Suppressor macrophage treated with lipopolysaccharide for 4 hours (primary cell): Measurements from ENCODE around the gene NEK6.

Experiments
- DNase-seq: peaks from one replicate; pipeline ENCODE4 v3.0.0-alpha.2; 2020

The NEK6 gene

DNA sequence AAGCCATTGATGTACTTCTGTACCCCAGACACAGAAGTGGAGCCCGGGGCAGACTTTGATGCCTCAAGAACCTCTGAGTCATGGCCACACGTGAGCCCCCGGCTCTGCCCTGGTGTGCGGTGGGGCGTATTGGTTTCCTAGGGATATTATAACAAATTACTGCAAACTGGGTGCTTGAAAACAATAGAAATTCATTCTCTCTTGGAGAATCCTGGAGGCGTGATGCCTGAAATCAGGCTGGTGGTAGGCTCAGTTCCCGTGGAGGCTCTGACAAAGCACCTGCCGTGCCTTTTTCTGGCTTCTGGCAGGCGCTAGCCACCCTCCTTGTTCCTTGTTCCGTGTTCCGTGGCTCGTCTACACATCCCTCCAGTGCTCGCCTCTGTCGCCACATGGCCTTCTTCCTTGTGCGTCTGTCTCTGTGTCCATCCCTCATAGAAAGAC is 24.2 kb downstream of the NEK6 start:
- peak; percentile 70 for DNase-seq

DNA sequence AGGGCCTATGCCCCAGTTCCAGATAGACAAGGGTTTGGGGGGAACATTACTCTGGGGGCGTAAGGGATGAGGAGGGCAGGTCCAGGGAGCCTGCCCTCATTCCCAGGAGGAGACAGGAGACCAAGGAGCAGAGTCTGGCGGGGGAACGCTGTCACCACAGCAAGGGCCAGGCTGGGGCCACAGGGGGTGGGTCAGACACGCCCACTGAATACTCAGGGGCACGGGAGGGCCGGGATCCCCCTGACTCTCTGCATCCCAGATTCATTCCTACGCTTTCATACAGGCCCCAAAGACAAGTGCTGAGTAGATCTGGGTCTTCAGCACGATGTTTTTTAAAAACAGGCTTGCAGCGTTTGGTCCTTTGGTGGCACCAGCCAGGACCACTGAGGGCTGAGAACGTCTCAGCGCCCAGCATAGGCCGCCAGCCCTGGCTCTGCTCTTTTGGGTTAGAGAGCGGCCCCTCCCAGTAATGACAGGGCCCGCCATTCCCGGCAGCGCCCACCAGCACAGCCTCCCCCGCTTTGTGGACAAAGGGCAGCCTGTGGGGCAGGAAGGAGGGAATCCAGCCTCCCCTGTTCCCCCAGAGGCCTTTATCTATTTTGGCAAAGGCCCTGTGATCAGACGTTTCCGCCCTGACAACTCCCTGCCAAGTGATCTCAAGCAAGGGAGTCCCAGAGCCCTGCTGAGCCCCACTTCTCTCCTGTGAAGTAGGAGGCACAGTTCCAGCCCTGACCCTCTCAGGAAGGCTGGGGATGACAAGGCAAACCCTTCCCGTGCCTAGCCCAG is 24.9 kb downstream of the NEK6 start:
- DNase-seq = peak; percentile 56

DNA sequence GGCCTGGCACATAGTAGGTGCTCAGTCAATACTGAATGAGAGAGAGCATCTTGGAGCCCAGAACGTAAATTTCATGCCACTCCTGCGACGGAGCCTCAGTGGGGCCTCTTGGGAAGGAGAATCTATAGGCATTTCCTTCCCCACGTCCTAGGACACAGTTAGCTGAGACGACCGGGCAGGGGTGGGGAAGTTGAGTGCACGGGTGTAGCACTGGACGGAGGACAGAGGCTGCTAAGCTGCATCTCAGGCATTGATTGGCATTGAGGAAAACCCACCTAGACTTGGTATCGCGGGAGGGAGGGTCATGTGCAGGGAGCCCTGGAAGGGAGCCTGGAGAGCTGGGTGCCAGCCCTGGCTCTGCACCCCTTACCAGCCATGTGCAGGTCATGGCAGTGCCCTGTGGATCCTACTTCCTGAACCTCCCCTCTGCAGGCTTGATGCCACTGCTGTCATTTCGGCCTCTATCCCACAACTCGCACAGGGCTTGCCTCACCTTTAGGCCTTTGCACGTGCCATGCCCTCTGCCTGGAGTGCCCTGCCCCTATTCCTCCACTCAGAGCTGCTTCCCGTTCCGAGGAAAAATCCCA is 25.6 kb downstream of the NEK6 start:
- DNase-seq = no peak

DNA sequence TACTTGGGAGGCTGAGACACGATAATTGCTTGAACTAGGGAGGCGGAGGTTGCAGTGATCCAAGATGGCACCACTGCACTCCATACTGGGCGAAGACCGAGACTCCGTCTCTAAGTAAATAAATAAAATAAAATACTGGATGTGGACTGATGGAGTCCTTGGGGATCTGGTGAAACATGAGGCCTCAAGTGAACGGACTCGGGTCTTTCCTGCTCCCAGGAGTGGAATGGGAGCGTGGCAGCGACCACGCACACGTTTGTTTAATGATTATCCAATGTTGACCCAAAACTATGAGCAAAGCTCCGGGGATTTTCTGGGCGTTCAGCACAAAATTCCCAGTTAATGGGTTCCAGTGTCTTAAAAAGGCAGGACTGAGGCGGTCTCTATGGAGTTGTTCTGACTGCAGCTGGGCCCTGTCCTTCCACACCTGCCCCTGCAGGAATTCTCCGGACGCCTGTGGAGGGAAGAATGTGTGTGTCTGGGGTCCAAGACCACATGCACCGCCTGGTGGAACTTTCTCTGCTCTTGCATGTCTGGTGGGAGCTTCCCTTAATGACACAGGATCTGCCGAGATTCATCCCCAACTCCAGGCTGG is 26.6 kb downstream of the NEK6 start:
- no peak for DNase-seq

- DNase-seq = no peak
Measured at GRCh38 chr9:124284940-124285441, 27.2 kb downstream of the NEK6 start.

- DNase-seq = no peak
Measured at GRCh38 chr9:124285490-124285889, 27.7 kb downstream of the NEK6 start.

DNA sequence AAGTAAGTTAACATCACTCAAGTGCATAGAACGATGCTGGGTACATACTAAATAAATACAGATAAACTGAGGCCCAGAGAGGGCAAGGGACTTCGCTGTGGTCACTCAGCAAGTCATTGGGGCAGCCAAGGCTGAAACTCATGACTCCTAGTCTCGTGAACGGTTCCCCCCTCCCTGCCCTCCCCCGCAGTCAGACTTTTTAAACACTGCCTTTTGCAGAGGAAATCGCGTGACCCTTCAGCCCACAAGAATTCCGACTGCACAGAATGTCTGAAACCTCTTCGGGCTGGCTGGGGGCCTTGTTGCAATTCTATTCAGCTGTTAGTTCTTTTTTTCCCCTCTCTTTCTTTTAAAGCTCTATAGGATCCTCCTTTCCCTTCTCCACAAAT is 28.1 kb downstream of the NEK6 start:
- DNase-seq = peak; percentile 93

GRCh38 chr9:124286292-124286931 is 28.7 kb downstream of the NEK6 start:
- peak; percentile 55 for DNase-seq

DNA sequence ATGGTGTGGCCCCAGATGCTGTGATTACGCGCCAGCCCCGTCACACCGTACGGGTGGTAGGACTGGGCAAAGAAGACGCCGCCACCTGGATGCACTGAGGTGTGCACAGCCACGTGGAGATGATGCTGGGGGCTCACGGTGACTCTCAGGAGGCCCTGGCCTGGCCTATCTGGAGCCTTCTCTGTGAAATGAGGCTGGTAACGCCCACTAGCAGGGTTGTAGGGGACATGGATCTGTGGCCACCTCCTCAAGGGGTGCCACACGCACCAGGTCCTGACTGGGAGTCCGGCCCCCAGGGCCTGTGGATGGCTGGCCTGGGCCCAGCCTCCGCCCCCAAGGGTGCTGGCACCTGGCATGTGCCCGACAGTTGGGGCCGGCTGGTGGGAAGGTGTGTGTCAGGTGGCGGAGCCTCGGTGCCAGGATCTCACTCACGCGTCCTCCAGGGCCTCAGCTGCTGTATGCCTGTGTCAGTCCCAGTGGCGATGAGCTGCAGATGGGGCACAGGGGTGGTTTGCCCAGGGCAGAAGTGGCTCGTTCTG is 32.4 kb downstream of the NEK6 start:
- no peak for DNase-seq

DNA sequence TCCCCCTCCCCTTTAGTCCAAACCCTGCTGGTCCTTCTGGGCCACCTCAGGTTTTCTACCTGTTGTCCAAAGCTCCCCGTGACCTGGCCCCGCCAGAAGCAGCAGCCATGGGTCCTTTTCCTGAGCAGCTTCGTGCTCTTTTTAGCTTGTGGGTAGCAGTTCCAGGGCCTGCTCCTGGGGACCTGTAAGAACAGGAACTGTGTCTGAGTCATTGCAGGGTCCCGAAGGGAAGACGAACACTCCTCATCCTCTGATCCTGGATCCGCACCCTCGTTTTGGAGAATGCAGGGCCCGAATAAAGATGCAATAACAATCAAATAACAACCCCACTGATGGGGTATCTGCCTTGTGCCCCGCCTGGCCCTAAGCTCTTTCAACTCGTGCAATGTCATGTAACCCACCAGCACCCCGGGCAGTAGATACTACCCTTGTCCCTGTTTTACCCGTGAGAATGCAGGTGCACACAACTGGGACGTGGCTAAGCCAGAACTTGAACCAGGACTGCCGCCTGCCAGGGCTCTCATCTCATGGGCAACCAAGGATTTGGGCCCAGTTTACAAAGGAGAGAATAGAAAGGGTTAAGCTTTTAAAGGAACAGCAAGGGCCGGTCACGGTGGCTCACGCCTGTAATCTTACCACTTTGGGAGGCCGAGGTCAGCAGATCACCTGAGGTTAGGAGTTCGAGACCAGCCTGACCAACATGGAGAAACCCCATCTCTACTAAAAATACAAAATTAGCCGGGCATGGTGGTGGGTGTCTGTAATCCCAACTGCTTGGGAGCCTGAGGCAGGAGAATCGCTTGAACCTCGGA is 33.2 kb downstream of the NEK6 start:
- no peak for DNase-seq

DNA sequence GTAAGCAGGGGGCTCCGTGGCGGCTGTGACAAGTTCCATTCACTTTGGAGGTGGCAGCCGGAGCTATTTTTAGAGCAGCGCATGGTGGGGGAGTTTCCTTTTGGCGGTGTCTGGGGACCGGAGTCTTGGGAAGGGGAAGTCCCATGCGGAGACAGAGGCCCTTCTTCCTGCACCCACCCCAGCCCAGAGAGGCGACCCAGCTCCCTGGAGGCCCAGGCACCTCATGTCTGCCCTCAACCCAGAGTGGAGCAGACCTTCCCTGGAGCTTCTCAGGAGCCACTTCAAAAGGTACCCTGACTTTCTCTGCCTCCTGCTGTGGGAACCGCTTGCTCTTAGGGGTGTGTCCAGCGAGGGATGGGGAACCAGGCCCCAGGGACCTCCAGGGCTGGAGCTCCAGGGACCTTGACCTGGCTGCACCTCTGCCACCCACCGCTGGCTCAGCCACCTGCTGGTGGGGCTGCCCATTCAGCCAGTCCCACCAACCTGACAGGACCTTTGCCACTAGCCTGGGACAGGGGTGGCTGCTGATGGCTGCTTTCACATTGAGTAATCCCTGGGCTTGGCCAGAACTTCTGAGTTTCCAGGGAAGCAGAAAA is 34.1 kb downstream of the NEK6 start:
- DNase-seq = peak; percentile 70

GRCh38 chr9:124292696-124293593 is 35.2 kb downstream of the NEK6 start:
- DNase-seq = no peak

DNA sequence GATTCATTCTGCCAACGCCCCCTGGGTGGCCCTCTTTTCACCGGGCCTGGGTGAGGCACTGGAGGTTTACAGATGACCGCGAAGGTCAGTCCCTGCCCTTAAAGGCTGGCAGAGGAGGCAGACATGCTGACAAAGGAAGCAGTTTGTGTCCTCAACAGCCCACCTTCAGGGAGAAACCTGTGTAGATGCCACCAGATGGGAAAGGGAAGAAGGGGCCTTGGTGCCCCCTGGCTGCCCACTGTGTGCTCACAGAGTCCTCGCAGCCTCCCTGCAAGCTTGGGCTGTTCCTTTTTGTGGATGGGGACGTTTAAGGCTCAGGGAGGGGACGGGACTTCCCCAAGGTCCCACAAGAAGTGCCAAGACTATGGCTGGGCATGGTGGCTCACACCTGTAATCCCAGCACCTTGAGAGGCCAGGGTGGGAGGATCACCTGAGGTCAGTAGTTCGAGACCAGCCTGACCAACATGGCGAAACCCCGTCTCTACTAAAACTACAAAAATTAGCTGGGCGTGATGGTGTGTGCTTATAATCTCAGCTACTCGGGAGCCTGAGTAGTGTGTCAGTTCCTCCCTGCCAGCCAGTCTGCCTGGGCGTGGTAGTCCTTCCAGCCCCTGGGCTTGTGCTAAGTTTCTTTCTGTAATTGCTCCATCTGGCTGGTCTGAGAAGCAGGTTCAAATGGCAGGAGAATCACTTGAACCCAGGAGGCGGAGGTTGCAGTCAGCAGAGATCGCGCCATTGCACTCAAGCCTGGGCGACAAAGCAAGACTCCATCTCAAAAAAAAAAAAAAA is 36.2 kb downstream of the NEK6 start:
- peak; percentile 51 for DNase-seq

DNA sequence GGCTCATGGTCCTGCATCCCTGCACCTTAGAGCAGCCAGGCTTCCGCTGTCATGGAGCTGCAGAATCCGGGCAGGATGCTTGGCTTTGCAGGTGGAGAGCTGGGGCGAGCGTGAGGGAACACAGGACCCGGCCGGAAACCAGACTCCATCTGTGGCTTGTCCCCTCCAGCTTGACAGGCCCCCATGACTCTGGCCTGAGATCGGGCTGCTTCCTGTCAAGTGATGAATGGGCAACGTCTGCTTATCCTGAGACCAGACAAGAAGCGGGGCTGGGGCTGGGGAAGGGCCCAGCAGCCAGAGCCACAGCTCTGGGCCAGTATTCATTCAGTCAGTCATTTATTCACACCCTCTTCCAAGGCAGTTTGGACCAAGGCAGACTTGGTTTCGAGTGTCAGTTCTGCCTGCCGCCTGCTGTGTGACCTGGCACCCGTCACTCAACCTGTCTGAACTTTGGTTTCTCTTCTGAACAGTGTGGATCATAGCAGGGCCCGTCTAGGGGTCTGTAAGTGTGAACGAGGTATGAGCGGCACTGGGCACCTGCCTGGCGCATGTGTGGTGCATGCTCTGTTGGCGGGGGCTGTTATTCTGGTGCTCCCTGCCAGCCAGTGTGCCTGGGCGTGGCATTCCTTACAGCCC is 37.5 kb downstream of the NEK6 start:
- no peak for DNase-seq

DNA sequence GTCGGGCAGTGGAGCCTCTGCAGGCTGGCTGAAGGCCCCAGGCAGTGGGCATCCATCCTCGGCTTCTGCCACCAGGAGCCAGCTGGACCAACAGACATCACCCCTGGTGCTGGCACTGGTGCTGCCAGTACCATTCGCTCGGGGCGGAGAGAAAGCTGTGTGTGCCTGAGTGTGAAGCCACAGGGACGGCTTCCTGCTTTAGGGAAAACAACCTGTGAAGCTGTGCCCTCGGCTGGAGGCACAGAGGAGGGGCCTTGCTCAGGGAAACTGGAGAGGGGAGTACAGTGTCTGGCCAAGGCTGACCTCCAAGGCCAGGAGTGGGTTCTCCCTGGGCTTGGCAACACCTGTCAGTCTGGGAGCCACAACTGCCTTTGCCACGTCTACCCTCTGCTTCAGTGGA is 38.3 kb downstream of the NEK6 start:
- DNase-seq = no peak

DNA sequence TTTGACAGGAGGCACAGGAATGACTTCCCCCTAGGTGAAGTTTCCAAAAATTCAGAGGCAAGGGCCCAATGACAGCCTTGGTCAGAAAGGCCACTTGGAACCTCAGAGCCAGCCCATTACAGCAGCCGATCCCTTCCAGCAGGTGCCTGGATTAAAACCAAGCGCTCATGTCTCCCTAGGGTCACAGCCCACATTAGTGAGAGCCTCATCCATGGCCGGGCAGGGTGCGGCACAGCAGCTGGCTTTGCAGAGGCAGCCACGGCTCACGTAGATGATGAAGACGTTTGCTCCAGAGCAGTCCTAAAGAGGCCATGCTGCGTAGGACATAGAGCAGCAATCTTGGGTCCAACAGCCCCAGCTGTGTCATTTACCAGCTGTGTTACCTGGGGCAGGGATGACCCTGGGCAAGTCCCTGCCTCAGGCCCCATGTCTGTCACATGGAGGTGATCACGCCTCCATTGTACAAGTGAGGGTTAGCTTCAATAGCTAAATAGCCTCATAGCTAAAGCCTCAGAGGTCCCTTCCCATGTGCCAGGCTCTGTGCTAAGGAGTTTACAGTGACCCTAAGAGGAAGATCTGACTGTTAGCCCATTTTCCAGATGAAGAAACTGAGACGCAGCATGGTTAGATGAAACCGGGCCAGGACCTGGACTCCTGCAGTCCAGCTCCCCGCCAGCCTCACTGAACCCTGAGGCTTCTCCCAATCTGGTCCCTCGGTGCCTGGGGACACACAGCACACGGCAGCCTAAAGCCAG is 39.2 kb downstream of the NEK6 start:
- no peak for DNase-seq

- no peak for DNase-seq
Measured at GRCh38 chr9:124297551-124297901, 39.8 kb downstream of the NEK6 start.

- DNase-seq = no peak
Measured at GRCh38 chr9:124297915-124298645, 40.3 kb downstream of the NEK6 start.
